ENCODE measurements around the gene DNLZ.
A peak's percentile ranks its signal among the peaks of the same experiment; 100 is the strongest.

DNLZ gene

GRCh38 chr9:136375096-136375495, 11.6 kb upstream of the DNLZ start:
- H3K36me3 Mint-ChIP-seq = peaks cover 29 to 44% of the 10 kb centered on the region in 2 donors
- no peaks in the 10 kb centered on the region for H3K9me3 Mint-ChIP-seq
- H3K4me3 Mint-ChIP-seq = no peak overlapping the region
- H3K4me1 Mint-ChIP-seq = peaks cover 11 to 29% of the 10 kb centered on the region in 2 donors
- DNase-seq = no peak
- no peaks in the 10 kb centered on the region for H3K27me3 Mint-ChIP-seq
- peak overlapping the region; percentile 73 for H3K27ac Mint-ChIP-seq
- no peak for ATAC-seq (replicated peaks)

- peak overlapping the region; percentile 50 to 89 for H3K4me3 Mint-ChIP-seq
- no peaks in the 10 kb centered on the region for H3K27me3 Mint-ChIP-seq
- H3K27ac Mint-ChIP-seq = no peak overlapping the region
- no peak for DNase-seq
- peaks cover 11 to 29% of the 10 kb centered on the region in 2 donors for H3K4me1 Mint-ChIP-seq
- no peak for ATAC-seq (replicated peaks)
- no peaks in the 10 kb centered on the region for H3K9me3 Mint-ChIP-seq
- H3K36me3 Mint-ChIP-seq = peaks cover 31 to 51% of the 10 kb centered on the region in 2 donors
These were observed 10.6 kb upstream of the DNLZ start for GRCh38 chr9:136374183-136374575.

GRCh38 chr9:136373300-136374182, 10.0 kb upstream of the DNLZ start, which contains the start of gene CARD9:
Gene CARD9, minus strand, starts transcription at chr9:136373669. Its CDS starts 1,591 bp downstream, at chr9:136372078.
- H3K9me3 Mint-ChIP-seq = no peaks in the 10 kb centered on the region
- H3K4me1 Mint-ChIP-seq = peaks cover 11 to 29% of the 10 kb centered on the region in 2 donors
- no peak for DNase-seq
- H3K36me3 Mint-ChIP-seq = peaks cover 32 to 48% of the 10 kb centered on the region in 2 donors
- ATAC-seq (replicated peaks) = peak; percentile 74 to 81
- peak within 1 kb of the TSS; percentile 87 to 89 for H3K4me3 Mint-ChIP-seq
- H3K27me3 Mint-ChIP-seq = no peaks in the 10 kb centered on the region
- H3K27ac Mint-ChIP-seq = peak within 1 kb of the TSS; percentile 82

- Mint-ChIP-seq H3K27me3 (no peaks in the 10 kb centered on the region), H3K27ac (peak overlapping the region; percentile 82), H3K9me3 (no peaks in the 10 kb centered on the region), H3K4me1 (peaks cover 11 to 29% of the 10 kb centered on the region in 2 donors), H3K36me3 (peaks cover 40 to 51% of the 10 kb centered on the region in 2 donors), H3K4me3 (peak overlapping the region; percentile 87 to 89)
- DNase-seq = no peak
- ATAC-seq (replicated peaks) = peak; percentile 65 to 67
These were observed 9.2 kb upstream of the DNLZ start for GRCh38 chr9:136372561-136373299.

GRCh38 chr9:136372006-136372405, 8.5 kb upstream of the DNLZ start:
- H3K27me3 Mint-ChIP-seq = no peaks in the 10 kb centered on the region
- H3K4me1 Mint-ChIP-seq = peaks cover 11 to 24% of the 10 kb centered on the region in 2 donors
- peaks cover 38 to 50% of the 10 kb centered on the region in 2 donors for H3K36me3 Mint-ChIP-seq
- H3K27ac Mint-ChIP-seq = peak overlapping the region; percentile 14
- DNase-seq (no peak), ATAC-seq (replicated peaks) (no peak)
- H3K9me3 Mint-ChIP-seq = no peaks in the 10 kb centered on the region
- peak overlapping the region; percentile 87 to 89 for H3K4me3 Mint-ChIP-seq

GRCh38 chr9:136371533-136371880, 8.0 kb upstream of the DNLZ start:
- Mint-ChIP-seq H3K4me1 (peaks cover 11 to 21% of the 10 kb centered on the region in 2 donors), H3K9me3 (no peaks in the 10 kb centered on the region), H3K27me3 (no peaks in the 10 kb centered on the region), H3K27ac (no peak overlapping the region), H3K4me3 (no peak overlapping the region), H3K36me3 (peaks cover 37 to 45% of the 10 kb centered on the region in 2 donors)
- DNase-seq (no peak), ATAC-seq (replicated peaks) (no peak)

DNA sequence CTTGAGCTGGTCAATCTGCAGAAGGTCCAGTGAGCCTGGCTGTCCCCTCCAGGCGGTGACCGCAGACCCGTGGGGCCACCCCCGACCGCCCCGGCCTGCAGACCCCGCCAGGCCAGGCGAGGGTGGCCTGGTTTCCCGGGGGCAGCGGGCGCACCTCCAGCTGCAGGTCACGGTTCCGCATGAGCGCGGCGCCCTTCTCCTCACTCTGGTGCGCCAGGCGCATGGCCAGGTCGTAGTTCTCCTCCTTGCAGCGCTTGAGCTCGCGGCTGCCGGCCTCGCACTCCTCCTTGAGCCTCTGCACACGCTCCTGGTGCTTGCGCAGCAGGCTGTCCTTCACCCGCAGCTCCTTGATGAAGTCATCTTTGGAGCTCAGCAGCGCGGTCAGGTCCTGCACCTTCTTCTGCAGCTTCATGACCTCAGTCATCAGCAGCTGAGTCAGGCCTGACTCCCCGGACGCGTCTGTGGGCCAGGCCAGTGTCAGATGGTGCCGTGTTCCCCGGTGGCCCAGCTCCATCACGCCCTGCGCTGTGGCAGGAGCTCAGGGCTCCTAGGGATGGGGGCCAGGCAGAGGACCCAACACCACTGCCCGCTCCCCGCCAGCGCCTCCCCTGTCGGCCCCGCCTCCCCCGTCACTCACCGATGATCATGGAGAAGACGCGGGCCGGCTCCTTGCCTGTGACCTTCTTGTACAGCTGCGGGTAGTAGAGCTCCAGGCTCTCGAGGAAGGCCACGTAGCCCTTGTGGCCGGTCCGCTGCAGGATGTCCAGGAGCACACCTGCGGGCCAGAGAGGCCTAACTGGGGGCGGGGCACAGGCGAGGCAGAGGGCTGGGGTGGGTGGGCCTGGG, 7.4 kb upstream of the DNLZ start:
- ATAC-seq (replicated peaks) (no peak), DNase-seq (no peak)
- H3K9me3 Mint-ChIP-seq = no peaks in the 10 kb centered on the region
- peaks cover 14 to 27% of the 10 kb centered on the region in 2 donors for H3K4me1 Mint-ChIP-seq
- peak overlapping the region in 1 of 2 donors; percentile 8 for H3K4me3 Mint-ChIP-seq
- peaks cover 0 to 5% of the 10 kb centered on the region in 2 donors for H3K27me3 Mint-ChIP-seq
- H3K36me3 Mint-ChIP-seq = peaks cover 39 to 45% of the 10 kb centered on the region in 2 donors
- no peak overlapping the region for H3K27ac Mint-ChIP-seq

GRCh38 chr9:136370037-136370436, 6.5 kb upstream of the DNLZ start:
- H3K9me3 Mint-ChIP-seq = no peaks in the 10 kb centered on the region
- H3K4me3 Mint-ChIP-seq = no peak overlapping the region
- no peak for ATAC-seq (replicated peaks)
- no peak overlapping the region for H3K27ac Mint-ChIP-seq
- no peak for DNase-seq
- H3K4me1 Mint-ChIP-seq = peaks cover 17 to 34% of the 10 kb centered on the region in 2 donors
- peaks cover 0 to 6% of the 10 kb centered on the region in 2 donors for H3K27me3 Mint-ChIP-seq
- peaks cover 35 to 48% of the 10 kb centered on the region in 2 donors for H3K36me3 Mint-ChIP-seq

GRCh38 chr9:136368190-136368589, 4.6 kb upstream of the DNLZ start:
- H3K36me3 Mint-ChIP-seq = peaks cover 31 to 40% of the 10 kb centered on the region in 2 donors
- DNase-seq (no peak), ATAC-seq (replicated peaks) (no peak)
- no peaks in the 10 kb centered on the region for H3K9me3 Mint-ChIP-seq
- peaks cover 0 to 6% of the 10 kb centered on the region in 2 donors for H3K27me3 Mint-ChIP-seq
- no peak overlapping the region for H3K27ac Mint-ChIP-seq
- H3K4me3 Mint-ChIP-seq = no peak overlapping the region
- H3K4me1 Mint-ChIP-seq = peaks cover 16 to 34% of the 10 kb centered on the region in 2 donors

DNA sequence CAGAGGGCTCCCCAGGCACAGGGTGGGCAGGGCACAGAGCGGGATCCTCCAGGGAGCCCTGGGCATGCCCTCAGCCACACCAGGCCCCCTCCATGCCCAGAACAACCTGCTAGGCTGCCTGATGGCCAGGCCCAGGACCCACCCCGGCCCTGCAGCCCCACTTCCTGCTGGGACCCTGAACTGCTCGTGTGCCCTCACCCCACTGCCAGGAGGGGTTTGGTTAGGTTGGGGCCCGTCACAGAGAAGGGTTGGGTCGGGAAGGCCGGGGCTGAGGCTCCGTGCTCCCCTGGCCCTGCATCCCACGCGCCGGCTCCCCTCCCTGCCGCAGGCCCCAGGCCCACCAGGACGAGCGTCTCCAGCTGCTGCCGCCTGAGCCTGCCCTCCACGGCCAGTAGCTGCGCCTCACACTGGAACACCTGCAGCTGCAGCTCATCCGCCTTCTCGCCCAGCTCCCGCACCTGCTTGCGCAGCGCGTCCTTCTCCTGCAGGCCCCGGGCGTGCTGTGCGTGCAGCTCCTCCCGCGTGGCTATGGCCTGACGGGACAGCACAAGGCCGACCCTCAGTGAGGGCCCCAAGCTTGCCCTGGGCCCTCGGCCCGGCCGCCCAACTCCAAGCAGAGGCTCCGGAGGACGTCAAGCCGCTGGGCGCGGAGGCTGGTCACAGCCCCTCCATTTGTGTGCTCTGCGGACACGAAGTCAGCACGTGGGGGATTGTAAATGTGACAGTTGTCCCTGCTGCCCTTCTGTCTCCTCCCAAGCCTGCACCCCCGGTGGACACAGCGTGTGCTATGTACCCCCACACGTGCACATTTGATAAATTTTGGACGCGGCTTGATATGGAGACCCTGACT, 4.0 kb upstream of the DNLZ start:
- Mint-ChIP-seq H3K27ac (no peak overlapping the region), H3K27me3 (peaks cover 0 to 6% of the 10 kb centered on the region in 2 donors), H3K36me3 (peaks cover 29 to 37% of the 10 kb centered on the region in 2 donors), H3K4me1 (peaks cover 12 to 34% of the 10 kb centered on the region in 2 donors), H3K4me3 (no peak overlapping the region), H3K9me3 (no peaks in the 10 kb centered on the region)
- ATAC-seq (replicated peaks) (no peak), DNase-seq (no peak)

GRCh38 chr9:136366826-136367225, 3.3 kb upstream of the DNLZ start:
- H3K4me1 Mint-ChIP-seq = peaks cover 8 to 36% of the 10 kb centered on the region in 2 donors
- H3K9me3 Mint-ChIP-seq = no peaks in the 10 kb centered on the region
- ATAC-seq (replicated peaks) (no peak), DNase-seq (no peak)
- no peak overlapping the region for H3K4me3 Mint-ChIP-seq
- H3K27me3 Mint-ChIP-seq = peaks cover 0 to 6% of the 10 kb centered on the region in 2 donors
- peaks cover 27 to 36% of the 10 kb centered on the region in 2 donors for H3K36me3 Mint-ChIP-seq
- no peak overlapping the region for H3K27ac Mint-ChIP-seq

- Mint-ChIP-seq H3K27me3 (peaks cover 0 to 6% of the 10 kb centered on the region in 2 donors), H3K4me3 (no peak overlapping the region), H3K36me3 (peaks cover 22 to 35% of the 10 kb centered on the region in 2 donors), H3K9me3 (no peaks in the 10 kb centered on the region), H3K4me1 (peaks cover 10 to 39% of the 10 kb centered on the region in 2 donors), H3K27ac (no peak overlapping the region)
- DNase-seq (no peak), ATAC-seq (replicated peaks) (no peak)
These were observed 2.3 kb upstream of the DNLZ start for GRCh38 chr9:136365775-136366222.

Data from stimulated activated naive B cell treated with anti-CD40 and anti-IgM and Interleukin-4, amounts not matched to agents 10 μg/mL and 1 μg/mL and 100 μg/mL, for 72 hours (primary cell).